H9 (cell line): Measurements from ENCODE around the gene RPL5. TPM values are rescaled to one million over a fixed set of nuclear protein-coding genes. Genes with fewer than 3 reads are reported as not detected.

Experiments used
- DNase-seq: peaks from one replicate; pipeline ENCODE4 v3.0.0-alpha.2; 2017
- H2AFZ ChIP-seq: one replicate; pipeline ENCODE4 v1.6.1; 2013; ENCODE audit warnings: mild to moderate bottlenecking, low read length, control low read depth, moderate library complexity
- H2AK5ac ChIP-seq: 2 replicates; pipeline ENCODE4 v1.6.1; 2013; ENCODE audit warnings: low read length, control low read depth, mixed read lengths; ENCODE audit not compliant: insufficient read length
- H2BK120ac ChIP-seq: one replicate; pipeline ENCODE4 v1.6.1; 2013; ENCODE audit warnings: low read depth, mild to moderate bottlenecking, low read length, control low read depth, inconsistent platforms; ENCODE audit not compliant: poor library complexity, severe bottlenecking
- H2BK12ac ChIP-seq: 2 replicates; pipeline ENCODE4 v1.6.1; 2013; ENCODE audit warnings: low read length, control low read depth, mixed read lengths, low read depth; ENCODE audit not compliant: insufficient read length
- H2BK15ac ChIP-seq: 2 replicates; pipeline ENCODE4 v1.6.1; 2013; ENCODE audit warnings: low read depth, low read length, control low read depth
- H2BK20ac ChIP-seq: one replicate; pipeline ENCODE4 v1.6.1; 2013; ENCODE audit warnings: low read depth, mild to moderate bottlenecking, low read length, control low read depth, inconsistent platforms; ENCODE audit not compliant: poor library complexity, severe bottlenecking
- H2BK5ac ChIP-seq: 2 replicates; pipeline ENCODE4 v1.6.1; 2013; ENCODE audit warnings: low read length, control low read depth, mixed read lengths; ENCODE audit not compliant: insufficient read length
- H3K14ac ChIP-seq: 2 replicates; pipeline ENCODE4 v1.6.1; 2013; ENCODE audit warnings: low read length, control low read depth; ENCODE audit not compliant: insufficient read depth
- H3K18ac ChIP-seq: 2 replicates; pipeline ENCODE4 v1.6.1; 2013; ENCODE audit warnings: low read depth, mild to moderate bottlenecking, mixed read lengths, low read length, control low read depth; ENCODE audit not compliant: insufficient read length
- H3K23ac ChIP-seq: 2 replicates; pipeline ENCODE4 v1.6.1; 2013; ENCODE audit warnings: low read length, control low read depth, mixed read lengths, low read depth; ENCODE audit not compliant: insufficient read length
- H3K23me2 ChIP-seq: 2 replicates; pipeline ENCODE4 v1.6.1; 2013; ENCODE audit warnings: low read depth, mild to moderate bottlenecking, mixed read lengths, low read length, control low read depth; ENCODE audit not compliant: insufficient read length, poor library complexity, severe bottlenecking
- H3K27ac ChIP-seq: 2 replicates; pipeline ENCODE4 v1.5.1; 2013; ENCODE audit warnings: low read length, control low read depth, mixed read lengths, low read depth; ENCODE audit not compliant: insufficient read length
- H3K27me3 ChIP-seq: 2 replicates; pipeline ENCODE4 v1.6.1; 2013; ENCODE audit warnings: low read length, control low read depth, inconsistent platforms; ENCODE audit not compliant: insufficient read depth
- H3K4ac ChIP-seq: 2 replicates; pipeline ENCODE4 v1.6.1; 2013; ENCODE audit warnings: low read depth, mild to moderate bottlenecking, control low read depth, inconsistent platforms, low read length, moderate library complexity
- H3K4me1 ChIP-seq: 2 replicates; pipeline ENCODE4 v1.6.1; 2013; ENCODE audit warnings: low read length, control low read depth, inconsistent platforms; ENCODE audit not compliant: insufficient read depth
- H3K4me2 ChIP-seq: 2 replicates; pipeline ENCODE4 v1.6.1; 2013; ENCODE audit warnings: low read length, control low read depth, mixed read lengths; ENCODE audit not compliant: insufficient read length, insufficient read depth
- H3K56ac ChIP-seq: 2 replicates; pipeline ENCODE4 v1.6.1; 2013; ENCODE audit warnings: low read depth, mild to moderate bottlenecking, mixed read lengths, low read length, control low read depth; ENCODE audit not compliant: insufficient read length
- H3K79me1 ChIP-seq: 2 replicates; pipeline ENCODE4 v1.6.1; 2013; ENCODE audit warnings: low read depth, mild to moderate bottlenecking, moderate library complexity, low read length, control low read depth, inconsistent platforms; ENCODE audit not compliant: insufficient read depth, poor library complexity, severe bottlenecking
- H3K79me2 ChIP-seq: 2 replicates; pipeline ENCODE4 v1.6.1; 2013; ENCODE audit warnings: low read length, control low read depth, inconsistent platforms; ENCODE audit not compliant: insufficient read depth
- H3K9ac ChIP-seq: 2 replicates; pipeline ENCODE4 v1.6.1; 2013; ENCODE audit warnings: low read length, control low read depth, mixed read lengths; ENCODE audit not compliant: insufficient read length; ENCODE audit errors: extremely low read depth
- H3K9me3 ChIP-seq: one replicate; pipeline ENCODE4 v1.6.1; 2013; ENCODE audit warnings: low read depth, low read length, inconsistent platforms; ENCODE audit not compliant: control insufficient read depth
- H3T11ph ChIP-seq: one replicate; pipeline ENCODE4 v1.6.1; 2013; ENCODE audit warnings: mild to moderate bottlenecking, low read length, control low read depth, inconsistent platforms
- H4K20me1 ChIP-seq: one replicate; pipeline ENCODE4 v1.6.1; 2013; ENCODE audit not compliant: control insufficient read depth, insufficient read length, insufficient read depth
- H4K5ac ChIP-seq: 2 replicates; pipeline ENCODE4 v1.6.1; 2013; ENCODE audit warnings: low read depth, mild to moderate bottlenecking, mixed read lengths, low read length, control low read depth; ENCODE audit not compliant: insufficient read length
- H4K8ac ChIP-seq: replicated peaks from 2 replicates; pipeline ENCODE4 v1.6.1; 2013; ENCODE audit warnings: low read length, control low read depth, mixed read lengths, low read depth; ENCODE audit not compliant: insufficient read length
- H4K91ac ChIP-seq: 2 replicates; pipeline ENCODE4 v1.6.1; 2013; ENCODE audit warnings: low read depth, mild to moderate bottlenecking, moderate library complexity, mixed read lengths, low read length, control low read depth; ENCODE audit not compliant: insufficient read length
- H3K27ac Mint-ChIP-seq, 3 experiments: 2 replicates in 2 of 3; 3 replicates in 1 of 3; pipeline ENCODE4 v1.8.0; 2020 to 2021; ENCODE audit warnings: mixed read lengths in 3 of 3, mild to moderate bottlenecking in 1 of 3, moderate library complexity in 1 of 3
- H3K27me3 Mint-ChIP-seq: 2 replicates; pipeline ENCODE4 v1.8.0; 2021; ENCODE audit warnings: low read depth, mild to moderate bottlenecking, moderate library complexity, mixed read lengths
- H3K36me3 Mint-ChIP-seq, 3 experiments: 2 replicates in 2 of 3; 3 replicates in 1 of 3; pipeline ENCODE4 v1.8.0; 2020 to 2021; ENCODE audit warnings: low read depth in 3 of 3, mixed read lengths in 3 of 3; ENCODE audit not compliant: insufficient read depth in 1 of 3
- H3K4me1 Mint-ChIP-seq, 2 experiments: 2 replicates each; pipeline ENCODE4 v1.8.0; 2020; ENCODE audit warnings: mixed read lengths in 2 of 2
- H3K4me3 Mint-ChIP-seq, 2 experiments: 2 replicates in 1 of 2; 3 replicates in 1 of 2; pipeline ENCODE4 v1.8.0; 2020 to 2021; ENCODE audit warnings: mild to moderate bottlenecking in 2 of 2, mixed read lengths in 2 of 2, moderate library complexity in 1 of 2
- H3K9me3 Mint-ChIP-seq, 2 experiments: 2 replicates in 1 of 2; 3 replicates in 1 of 2; pipeline ENCODE4 v1.8.0; 2020; ENCODE audit warnings: mild to moderate bottlenecking in 2 of 2, mixed read lengths in 2 of 2, moderate library complexity in 1 of 2
- WGBS: extraction: QIAGEN DNeasy Blood & Tissue Kit; methylation state at CpG from one replicate; pipeline ENCODE4 v1.1.7; 2013; ENCODE audit warnings: missing lambda C conversion rate, low lambda C conversion rate, mixed read lengths; ENCODE audit not compliant: insufficient read length; ENCODE audit errors: extremely low coverage; 5-methylcytosine and 5-hydroxymethylcytosine counted together
- total RNA-seq: library from RNA; stranded (reverse); gene quantifications from 2 replicates; pipeline ENCODE4 v1.2.1, GENCODE V29; 2021
- TF ChIP-seq, protein P1 (sequence below): fragments of 200-600 bp; sonication (generic); conservative IDR thresholded peaks from 3 replicates; pipeline ENCODE4 v1.8.0; 2021; ENCODE audit warnings: antibody characterized with exemption, mild to moderate bottlenecking

RPL5 gene
- total RNA-seq, 1 experiment from 2014 or later = 1,608 TPM

- no peak overlapping the region for H3K56ac ChIP-seq
- Mint-ChIP-seq H3K9me3 (no peaks in the 10 kb centered on the region), H3K4me3 (no peak overlapping the region), H3K4me1 (peaks cover 21 to 23% of the 10 kb centered on the region in 2 experiments), H3K27ac (peak overlapping the region in 1 of 3 experiments; percentile 76; a peak in 2 of 7 replicates), H3K27me3 (no peaks in the 10 kb centered on the region), H3K36me3 (peaks cover 81 to 99% (median 95%) of the 10 kb centered on the region in 3 experiments)
- no peak overlapping the region for H3K27ac ChIP-seq
- H2AFZ ChIP-seq = no peak overlapping the region
- no peaks in the 10 kb centered on the region for H3K27me3 ChIP-seq
- H3K23me2 ChIP-seq = no peaks in the 10 kb centered on the region
- no peak overlapping the region for H2BK120ac ChIP-seq
- H3K79me2 ChIP-seq = peaks cover 13% of the 10 kb centered on the region; the same call in 1 of the 2 replicates
- H3K4ac ChIP-seq = no peak overlapping the region
- H2BK20ac ChIP-seq = no peak overlapping the region
- no peak overlapping the region for H2BK5ac ChIP-seq
- H3K18ac ChIP-seq = no peak overlapping the region
- H3K14ac ChIP-seq = no peak overlapping the region
- no peak overlapping the region for H2AK5ac ChIP-seq
- H3K9ac ChIP-seq = no peak overlapping the region
- H4K20me1 ChIP-seq = no peaks in the 10 kb centered on the region
- H2BK12ac ChIP-seq = no peak overlapping the region
- no peaks in the 10 kb centered on the region for H3K9me3 ChIP-seq
- no peak overlapping the region for H3K23ac ChIP-seq
- WGBS = no CpG with 5 or more reads among the region's 2 CpGs
- no peak overlapping the region for H4K8ac ChIP-seq
- no peak overlapping the region for H2BK15ac ChIP-seq
- no peak overlapping the region for H4K5ac ChIP-seq
- TF ChIP-seq, protein P1, sequence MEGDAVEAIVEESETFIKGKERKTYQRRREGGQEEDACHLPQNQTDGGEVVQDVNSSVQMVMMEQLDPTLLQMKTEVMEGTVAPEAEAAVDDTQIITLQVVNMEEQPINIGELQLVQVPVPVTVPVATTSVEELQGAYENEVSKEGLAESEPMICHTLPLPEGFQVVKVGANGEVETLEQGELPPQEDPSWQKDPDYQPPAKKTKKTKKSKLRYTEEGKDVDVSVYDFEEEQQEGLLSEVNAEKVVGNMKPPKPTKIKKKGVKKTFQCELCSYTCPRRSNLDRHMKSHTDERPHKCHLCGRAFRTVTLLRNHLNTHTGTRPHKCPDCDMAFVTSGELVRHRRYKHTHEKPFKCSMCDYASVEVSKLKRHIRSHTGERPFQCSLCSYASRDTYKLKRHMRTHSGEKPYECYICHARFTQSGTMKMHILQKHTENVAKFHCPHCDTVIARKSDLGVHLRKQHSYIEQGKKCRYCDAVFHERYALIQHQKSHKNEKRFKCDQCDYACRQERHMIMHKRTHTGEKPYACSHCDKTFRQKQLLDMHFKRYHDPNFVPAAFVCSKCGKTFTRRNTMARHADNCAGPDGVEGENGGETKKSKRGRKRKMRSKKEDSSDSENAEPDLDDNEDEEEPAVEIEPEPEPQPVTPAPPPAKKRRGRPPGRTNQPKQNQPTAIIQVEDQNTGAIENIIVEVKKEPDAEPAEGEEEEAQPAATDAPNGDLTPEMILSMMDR = no peak
- no peak overlapping the region for H3K4me2 ChIP-seq
- H3T11ph ChIP-seq = no peak overlapping the region
- no peaks in the 10 kb centered on the region; the same call in 1 of the 2 replicates for H3K4me1 ChIP-seq
- H3K79me1 ChIP-seq = peaks cover 2% of the 10 kb centered on the region
- DNase-seq = no peak
- H4K91ac ChIP-seq = no peak overlapping the region
Measured at GRCh38 chr1:92839442-92839841, 7.6 kb downstream of the RPL5 start.
